ENCODE measurements around the gene PLIN3. TPM values are rescaled to one million over a fixed set of nuclear protein-coding genes. Genes with fewer than 3 reads are reported as not detected.

The PLIN3 gene
- total RNA-seq, 1 donor from 2014 or later: 157 TPM

DNA sequence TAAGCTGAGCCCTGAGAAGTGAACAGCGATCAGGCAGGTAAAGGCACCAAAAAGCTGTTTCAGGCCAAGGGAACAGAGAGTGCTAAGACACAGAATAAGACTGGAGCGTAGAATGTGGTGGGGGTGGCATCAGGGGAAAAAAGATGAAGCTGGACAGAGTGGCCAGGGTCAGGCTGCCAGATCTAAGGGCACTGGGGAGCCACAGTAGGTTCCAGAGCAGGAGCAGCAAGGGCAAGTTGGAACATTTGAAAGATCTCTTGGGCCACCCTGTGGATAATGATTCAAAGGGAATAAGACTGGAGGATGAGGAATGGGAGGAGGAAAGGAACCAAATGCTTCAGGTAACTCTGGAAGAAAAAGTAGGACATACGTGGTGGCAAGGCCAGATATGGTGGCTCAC lies 6.5 kb upstream of the PLIN3 start:
- H3K4me2 ChIP-seq (ENCODE audit: low read length): no peak overlapping the region
- no peak overlapping the region for H3K4me3 ChIP-seq (ENCODE audit: insufficient read depth, low read depth, low read length)
- no peak overlapping the region for H3K27ac ChIP-seq (ENCODE audit: low read depth, low read length)
- TF ChIP-seq, protein P1, sequence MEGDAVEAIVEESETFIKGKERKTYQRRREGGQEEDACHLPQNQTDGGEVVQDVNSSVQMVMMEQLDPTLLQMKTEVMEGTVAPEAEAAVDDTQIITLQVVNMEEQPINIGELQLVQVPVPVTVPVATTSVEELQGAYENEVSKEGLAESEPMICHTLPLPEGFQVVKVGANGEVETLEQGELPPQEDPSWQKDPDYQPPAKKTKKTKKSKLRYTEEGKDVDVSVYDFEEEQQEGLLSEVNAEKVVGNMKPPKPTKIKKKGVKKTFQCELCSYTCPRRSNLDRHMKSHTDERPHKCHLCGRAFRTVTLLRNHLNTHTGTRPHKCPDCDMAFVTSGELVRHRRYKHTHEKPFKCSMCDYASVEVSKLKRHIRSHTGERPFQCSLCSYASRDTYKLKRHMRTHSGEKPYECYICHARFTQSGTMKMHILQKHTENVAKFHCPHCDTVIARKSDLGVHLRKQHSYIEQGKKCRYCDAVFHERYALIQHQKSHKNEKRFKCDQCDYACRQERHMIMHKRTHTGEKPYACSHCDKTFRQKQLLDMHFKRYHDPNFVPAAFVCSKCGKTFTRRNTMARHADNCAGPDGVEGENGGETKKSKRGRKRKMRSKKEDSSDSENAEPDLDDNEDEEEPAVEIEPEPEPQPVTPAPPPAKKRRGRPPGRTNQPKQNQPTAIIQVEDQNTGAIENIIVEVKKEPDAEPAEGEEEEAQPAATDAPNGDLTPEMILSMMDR (IDR thresholded peaks at IDR 0.05; ENCODE audit: insufficient read depth, low read depth, low read length): no peak
- no peak for TF ChIP-seq EZH2 (IDR thresholded peaks at IDR 0.05; ENCODE audit: insufficient read depth, low read length)
- DNase-seq (ENCODE audit: low read depth) (no peak), FAIRE-seq (no peak)
- peaks cover 6% of the 10 kb centered on the region for H3K27me3 Mint-ChIP-seq (ENCODE audit: low read depth, unreplicated experiment)
- no peak overlapping the region for H2AFZ ChIP-seq (ENCODE audit: low read depth, low read length)
- H3K9me3 ChIP-seq (ENCODE audit: insufficient read depth, low read depth, low read length): no peaks in the 10 kb centered on the region
- H3K4me1 Mint-ChIP-seq (ENCODE audit: low read depth, unreplicated experiment): peaks cover 2% of the 10 kb centered on the region
- no peaks in the 10 kb centered on the region for H3K79me2 ChIP-seq (ENCODE audit: insufficient read depth, low read length)
- no peaks in the 10 kb centered on the region for H4K20me1 ChIP-seq (ENCODE audit: insufficient read depth, low read length)
- no peak overlapping the region for H3K9ac ChIP-seq (ENCODE audit: low read length)
- no peaks in the 10 kb centered on the region for H3K36me3 ChIP-seq (ENCODE audit: insufficient read depth, low read length)
- peaks cover 5% of the 10 kb centered on the region for H3K36me3 Mint-ChIP-seq (ENCODE audit: low read depth, unreplicated experiment)
- no peak overlapping the region for H3K27ac Mint-ChIP-seq (ENCODE audit: unreplicated experiment)
- H3K27me3 ChIP-seq (ENCODE audit: insufficient read depth, low read length): peaks cover 3% of the 10 kb centered on the region
- no peaks in the 10 kb centered on the region for H3K9me3 Mint-ChIP-seq (ENCODE audit: unreplicated experiment)
- peaks cover 24% of the 10 kb centered on the region for H3K4me1 ChIP-seq (ENCODE audit: insufficient read depth, low read length)
- no peak overlapping the region for H3K4me3 Mint-ChIP-seq (ENCODE audit: unreplicated experiment)

GRCh38 chr19:4871711-4872110 lies 4.2 kb upstream of the PLIN3 start:
- no peak overlapping the region for H3K4me3 Mint-ChIP-seq (ENCODE audit: unreplicated experiment)
- TF ChIP-seq, protein P1 (IDR thresholded peaks at IDR 0.05; ENCODE audit: insufficient read depth, low read depth, low read length): no peak
- no peak for TF ChIP-seq EZH2 (IDR thresholded peaks at IDR 0.05; ENCODE audit: insufficient read depth, low read length)
- no peaks in the 10 kb centered on the region for H3K9me3 Mint-ChIP-seq (ENCODE audit: unreplicated experiment)
- H3K36me3 Mint-ChIP-seq (ENCODE audit: low read depth, unreplicated experiment): peaks cover 5% of the 10 kb centered on the region
- Histone ChIP-seq H3K4me1 (ENCODE audit: insufficient read depth, low read length) (peaks cover 10% of the 10 kb centered on the region), H4K20me1 (ENCODE audit: insufficient read depth, low read length) (peaks cover 2% of the 10 kb centered on the region), H2AFZ (ENCODE audit: low read depth, low read length) (no peak overlapping the region), H3K4me3 (ENCODE audit: insufficient read depth, low read depth, low read length) (no peak overlapping the region), H3K79me2 (ENCODE audit: insufficient read depth, low read length) (peaks cover 7% of the 10 kb centered on the region), H3K36me3 (ENCODE audit: insufficient read depth, low read length) (no peaks in the 10 kb centered on the region), H3K9me3 (ENCODE audit: insufficient read depth, low read depth, low read length) (no peaks in the 10 kb centered on the region), H3K27ac (ENCODE audit: low read depth, low read length) (no peak overlapping the region), H3K27me3 (ENCODE audit: insufficient read depth, low read length) (peaks cover 3% of the 10 kb centered on the region), H3K9ac (ENCODE audit: low read length) (no peak overlapping the region), H3K4me2 (ENCODE audit: low read length) (no peak overlapping the region)
- H3K4me1 Mint-ChIP-seq (ENCODE audit: low read depth, unreplicated experiment): peaks cover 2% of the 10 kb centered on the region
- FAIRE-seq (no peak), DNase-seq (ENCODE audit: low read depth) (no peak)
- H3K27ac Mint-ChIP-seq (ENCODE audit: unreplicated experiment): no peak overlapping the region
- peaks cover 6% of the 10 kb centered on the region for H3K27me3 Mint-ChIP-seq (ENCODE audit: low read depth, unreplicated experiment)

DNA sequence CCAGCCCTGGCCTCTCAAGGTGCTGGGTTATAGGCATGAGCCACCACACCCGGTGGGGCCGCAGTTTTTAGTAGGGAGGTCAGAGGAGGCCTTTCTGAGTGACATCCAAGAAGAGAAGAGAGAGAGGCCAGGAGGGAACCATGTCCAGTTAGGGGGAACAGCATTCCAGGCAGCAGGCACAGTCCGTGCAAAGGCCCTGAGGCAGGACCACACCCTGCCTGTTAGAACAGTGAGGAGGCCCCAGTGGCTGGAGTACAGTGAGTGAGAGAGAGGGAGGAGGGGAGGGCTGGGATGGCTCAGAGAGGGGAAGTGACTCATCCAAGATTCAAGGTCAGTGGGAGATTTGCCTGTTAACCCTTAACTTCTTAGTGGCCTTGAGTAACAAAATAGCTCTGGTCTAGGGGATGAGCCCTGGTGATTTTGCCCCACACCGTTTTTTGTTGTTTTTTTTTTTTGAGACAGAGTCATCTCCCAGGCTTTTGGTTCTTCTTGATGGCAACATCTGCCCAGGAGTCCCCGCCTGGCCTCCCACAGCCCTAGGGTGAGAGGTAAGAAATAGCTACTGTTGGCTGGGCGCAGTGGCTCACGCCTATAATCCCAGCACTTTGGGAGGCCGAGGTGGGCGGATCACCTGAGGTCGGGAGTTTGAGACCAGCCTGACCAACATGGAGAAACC lies 2.7 kb upstream of the PLIN3 start:
- Histone ChIP-seq H3K4me3 (ENCODE audit: insufficient read depth, low read depth, low read length) (no peak overlapping the region), H2AFZ (ENCODE audit: low read depth, low read length) (no peak overlapping the region), H4K20me1 (ENCODE audit: insufficient read depth, low read length) (peaks cover 14% of the 10 kb centered on the region), H3K79me2 (ENCODE audit: insufficient read depth, low read length) (peaks cover 22% of the 10 kb centered on the region), H3K27me3 (ENCODE audit: insufficient read depth, low read length) (peaks cover 3% of the 10 kb centered on the region), H3K36me3 (ENCODE audit: insufficient read depth, low read length) (no peaks in the 10 kb centered on the region), H3K27ac (ENCODE audit: low read depth, low read length) (peak overlapping the region; percentile 72), H3K4me1 (ENCODE audit: insufficient read depth, low read length) (peaks cover 17% of the 10 kb centered on the region), H3K9me3 (ENCODE audit: insufficient read depth, low read depth, low read length) (no peaks in the 10 kb centered on the region), H3K4me2 (ENCODE audit: low read length) (peak overlapping the region; percentile 32), H3K9ac (ENCODE audit: low read length) (peak overlapping the region; percentile 34)
- Mint-ChIP-seq H3K27me3 (ENCODE audit: low read depth, unreplicated experiment) (peaks cover 6% of the 10 kb centered on the region), H3K4me1 (ENCODE audit: low read depth, unreplicated experiment) (peaks cover 2% of the 10 kb centered on the region), H3K9me3 (ENCODE audit: unreplicated experiment) (no peaks in the 10 kb centered on the region), H3K36me3 (ENCODE audit: low read depth, unreplicated experiment) (peaks cover 7% of the 10 kb centered on the region), H3K27ac (ENCODE audit: unreplicated experiment) (peak overlapping the region; percentile 78), H3K4me3 (ENCODE audit: unreplicated experiment) (peak overlapping the region; percentile 71)
- FAIRE-seq (peak; percentile 45), DNase-seq (ENCODE audit: low read depth) (peak; percentile 88)
- no peak for TF ChIP-seq EZH2 (IDR thresholded peaks at IDR 0.05; ENCODE audit: insufficient read depth, low read length)
- TF ChIP-seq, protein P1 (IDR thresholded peaks at IDR 0.05; ENCODE audit: insufficient read depth, low read depth, low read length): no peak

All from astrocyte (in vitro differentiated cells and primary cell).